GM12872 (cell line): ENCODE data around the gene AWAT2.

ENCODE experiments used
- TF ChIP-seq, protein P1 (sequence below): IDR thresholded peaks from 3 replicates; pipeline ENCODE4 v1.5.1; 2011; ENCODE audit warnings: low read depth, mild to moderate bottlenecking, low read length, moderate library complexity; ENCODE audit not compliant: insufficient read depth

AWAT2 gene

DNA sequence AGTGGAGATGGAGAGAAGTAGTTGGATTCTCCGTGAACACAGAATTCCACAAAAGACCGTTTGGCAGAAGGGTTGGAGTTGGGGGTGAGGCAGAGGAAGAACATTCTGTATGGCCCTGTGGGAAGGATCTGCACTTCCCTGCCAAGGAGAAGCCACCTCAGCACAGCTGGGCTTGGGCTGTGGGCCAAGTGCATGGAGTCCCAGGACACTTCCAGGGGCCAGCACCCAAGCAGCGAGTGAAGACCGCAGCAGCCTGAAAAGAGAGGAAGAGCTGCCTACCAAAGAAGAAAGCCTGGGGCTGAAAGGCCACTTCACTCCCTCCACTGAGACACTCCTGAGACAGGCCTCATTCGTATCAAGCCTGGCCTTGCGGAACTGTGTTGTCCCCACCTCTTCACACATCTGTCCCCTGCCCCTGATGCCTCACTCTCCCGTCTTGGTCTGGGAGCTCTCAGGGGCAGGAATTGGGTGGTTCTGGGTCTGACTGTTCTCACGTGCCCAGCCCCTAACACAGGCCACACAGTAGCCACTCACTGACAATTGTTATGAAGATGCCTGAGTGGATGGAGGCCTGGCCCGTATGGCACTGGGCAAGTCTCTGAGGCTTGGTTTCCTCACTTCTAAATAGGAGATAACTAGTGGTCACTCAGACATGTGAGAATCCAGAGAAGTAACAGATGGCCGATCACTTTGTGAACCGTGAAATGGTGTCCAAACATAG, 3.3 kb upstream of the AWAT2 start:
- TF ChIP-seq, protein P1, sequence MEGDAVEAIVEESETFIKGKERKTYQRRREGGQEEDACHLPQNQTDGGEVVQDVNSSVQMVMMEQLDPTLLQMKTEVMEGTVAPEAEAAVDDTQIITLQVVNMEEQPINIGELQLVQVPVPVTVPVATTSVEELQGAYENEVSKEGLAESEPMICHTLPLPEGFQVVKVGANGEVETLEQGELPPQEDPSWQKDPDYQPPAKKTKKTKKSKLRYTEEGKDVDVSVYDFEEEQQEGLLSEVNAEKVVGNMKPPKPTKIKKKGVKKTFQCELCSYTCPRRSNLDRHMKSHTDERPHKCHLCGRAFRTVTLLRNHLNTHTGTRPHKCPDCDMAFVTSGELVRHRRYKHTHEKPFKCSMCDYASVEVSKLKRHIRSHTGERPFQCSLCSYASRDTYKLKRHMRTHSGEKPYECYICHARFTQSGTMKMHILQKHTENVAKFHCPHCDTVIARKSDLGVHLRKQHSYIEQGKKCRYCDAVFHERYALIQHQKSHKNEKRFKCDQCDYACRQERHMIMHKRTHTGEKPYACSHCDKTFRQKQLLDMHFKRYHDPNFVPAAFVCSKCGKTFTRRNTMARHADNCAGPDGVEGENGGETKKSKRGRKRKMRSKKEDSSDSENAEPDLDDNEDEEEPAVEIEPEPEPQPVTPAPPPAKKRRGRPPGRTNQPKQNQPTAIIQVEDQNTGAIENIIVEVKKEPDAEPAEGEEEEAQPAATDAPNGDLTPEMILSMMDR = no peak

DNA sequence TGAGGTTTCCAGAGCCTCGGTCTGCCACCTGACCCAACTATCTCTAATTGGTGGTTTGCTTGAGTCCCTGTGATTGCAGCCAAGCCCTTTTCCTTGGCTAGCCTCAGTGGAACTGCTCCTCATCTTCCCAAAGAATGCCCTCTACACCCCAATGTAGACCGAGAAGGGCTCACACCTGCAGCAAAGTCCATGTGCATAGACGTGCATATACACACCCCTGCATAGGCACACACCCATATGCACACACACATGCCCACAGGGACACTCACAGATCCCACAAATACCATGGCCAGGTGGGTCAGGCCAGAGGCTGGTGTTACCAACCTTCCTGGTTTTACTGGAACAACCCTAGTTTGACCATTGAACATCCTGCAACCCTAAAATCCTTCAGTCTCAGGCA, 332 bp downstream of the AWAT2 start:
- TF ChIP-seq, protein P1 = no peak

DNA sequence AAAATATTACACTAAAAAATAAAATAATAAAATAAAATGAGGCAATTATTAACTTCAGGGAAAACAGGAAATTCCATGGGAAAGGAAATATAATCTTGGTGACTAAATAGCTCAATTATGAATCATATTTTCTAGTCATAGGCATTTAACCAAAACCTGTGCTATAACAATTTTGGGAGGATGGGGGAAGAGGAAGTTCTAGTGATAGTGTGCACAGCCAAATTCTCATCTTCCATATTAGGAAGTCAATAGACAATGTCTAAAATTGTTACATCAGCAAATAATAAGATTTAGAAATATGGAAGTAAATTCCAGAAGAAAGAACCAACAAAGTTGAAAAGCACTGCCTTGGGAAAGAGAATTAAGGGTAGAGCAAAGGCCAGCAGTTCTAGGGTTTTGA, 2.8 kb downstream of the AWAT2 start:
- TF ChIP-seq, protein P1 = no peak

DNA sequence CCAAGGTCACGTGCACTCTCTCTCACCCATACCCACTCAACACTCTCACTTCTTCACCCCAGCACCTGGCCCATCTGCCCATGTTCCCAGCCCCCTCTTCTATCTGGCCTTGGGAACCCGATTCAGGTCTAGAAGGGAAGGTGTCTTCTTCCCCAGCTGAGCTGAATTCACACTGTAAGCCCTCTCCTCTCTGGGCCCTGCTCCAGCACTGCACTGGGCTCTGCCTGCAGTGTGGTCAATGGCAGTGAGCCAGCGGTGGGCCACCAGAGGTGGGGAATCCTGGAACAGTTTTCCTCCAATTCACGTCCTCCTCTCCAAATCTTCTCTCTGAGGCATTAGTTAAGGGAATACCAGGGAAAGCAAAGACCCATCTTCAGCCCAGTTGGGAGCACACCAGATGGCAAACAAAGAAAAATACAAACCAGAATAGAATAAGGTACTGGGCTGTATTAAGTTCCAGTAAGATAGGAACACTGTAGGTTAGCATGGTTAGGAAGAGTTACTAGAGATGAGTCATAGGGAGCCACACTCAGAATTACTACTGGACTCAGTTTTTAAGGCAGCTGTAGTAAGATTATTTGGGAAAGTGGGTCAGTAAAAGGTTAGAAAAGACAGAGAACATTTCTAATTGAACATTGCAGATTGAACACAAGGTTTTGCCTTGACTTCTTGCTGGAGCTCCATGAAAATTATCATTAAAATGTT, 5.0 kb downstream of the AWAT2 start:
- TF ChIP-seq, protein P1 = no peak

DNA sequence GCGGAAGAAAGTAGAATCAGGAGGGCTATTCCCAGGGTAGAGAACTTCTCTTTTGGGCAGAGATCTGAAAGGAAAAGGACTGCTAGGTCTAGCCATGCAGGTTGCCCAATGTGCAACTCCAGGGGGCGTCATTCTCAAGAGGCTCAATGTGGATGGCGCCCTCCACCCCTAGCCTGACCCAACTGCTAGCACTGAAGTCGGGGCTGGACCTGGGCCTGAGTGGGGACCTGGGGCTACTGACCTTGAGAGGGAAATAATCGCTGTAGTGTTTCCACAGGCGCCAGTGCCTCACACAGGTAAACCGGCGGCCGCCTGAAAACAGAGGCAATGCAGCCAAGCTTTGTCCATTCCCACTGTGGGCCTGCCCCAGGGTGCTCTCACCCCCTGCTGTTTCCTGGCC, 6.1 kb downstream of the AWAT2 start:
- TF ChIP-seq, protein P1 = no peak

DNA sequence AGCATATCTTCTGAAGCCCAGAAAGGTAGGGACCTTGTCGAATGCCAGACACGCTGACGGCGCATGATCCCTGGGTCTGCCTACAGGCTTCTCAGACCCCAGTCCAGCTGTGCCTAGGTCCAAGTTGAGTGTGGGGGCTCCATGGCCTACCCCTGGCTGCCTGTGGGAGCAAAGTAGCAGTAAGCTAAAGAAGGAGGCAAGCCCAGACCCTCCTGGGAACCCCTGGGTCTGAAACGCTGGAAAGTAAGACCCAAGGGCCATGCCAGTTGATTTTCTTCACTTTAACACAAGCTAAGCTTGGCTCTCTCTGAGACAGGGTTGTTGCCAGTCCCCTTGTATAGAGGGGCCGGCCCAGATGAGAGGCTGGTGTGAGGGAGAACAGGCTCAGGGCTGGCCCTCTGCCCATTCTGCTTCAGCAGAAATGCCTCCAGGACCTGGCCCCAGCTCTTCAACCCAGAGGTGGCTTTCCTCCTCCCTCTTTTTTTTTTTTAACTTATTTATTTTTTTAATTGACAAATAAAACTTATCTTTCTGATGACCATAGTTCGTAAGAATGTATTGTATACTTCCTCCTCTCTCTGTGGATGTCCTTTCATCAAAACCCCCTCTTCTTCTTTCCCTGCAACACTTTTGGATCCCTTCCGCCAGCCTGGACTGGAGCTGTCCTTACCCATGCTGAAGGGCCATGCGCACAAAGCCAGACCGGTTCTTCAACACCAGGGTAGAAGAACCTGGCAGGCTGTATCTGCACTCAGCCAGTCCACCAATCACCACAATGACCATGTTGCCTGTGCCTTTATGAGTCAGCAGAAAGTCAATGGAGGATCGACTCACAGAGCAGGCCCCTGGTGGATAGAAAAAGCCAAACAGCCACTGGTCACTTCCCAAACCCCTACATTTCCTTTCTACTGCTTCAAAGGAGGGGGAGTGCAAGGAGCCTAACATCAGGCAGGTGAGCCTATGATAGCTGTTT, 7.1 kb downstream of the AWAT2 start:
- TF ChIP-seq, protein P1 = no peak

DNA sequence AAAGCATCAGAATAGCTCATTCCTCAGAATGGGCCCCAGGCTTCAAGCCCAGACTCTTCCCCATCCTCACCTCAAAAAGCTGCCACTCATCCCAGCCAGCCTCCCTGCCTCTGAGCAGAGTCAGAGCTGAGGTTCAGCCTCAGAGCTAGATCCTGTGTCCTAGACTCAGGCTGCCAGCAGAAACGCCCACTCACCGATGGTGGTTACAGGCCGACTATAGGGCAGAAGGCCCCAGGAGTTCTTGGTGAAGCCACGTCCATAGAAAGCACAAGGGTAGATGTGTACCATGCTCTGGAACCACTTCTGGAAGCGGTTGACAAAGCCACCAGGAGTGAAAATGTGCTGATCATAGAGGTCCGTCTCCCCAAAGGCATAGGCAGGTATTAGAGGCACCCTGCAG, 7.7 kb downstream of the AWAT2 start:
- TF ChIP-seq, protein P1 = no peak
